ENCODE measurements around the gene EIF4E3. TPM values are rescaled to one million over a fixed set of nuclear protein-coding genes. Genes with fewer than 3 reads are reported as not detected.

The EIF4E3 gene
- total RNA-seq, 6 donors from 2014 or later: 7.3 to 40.2 (median 21.2) TPM

GRCh38 chr3:71662568-71662967 lies 62.6 kb downstream of the EIF4E3 start:
- DNase-seq: no peak
- no peak for TF ChIP-seq EP300 (IDR thresholded peaks at IDR 0.05)
- TF ChIP-seq POLR2AphosphoS5 (IDR thresholded peaks at IDR 0.05): no peak
- TF ChIP-seq CTCF (IDR thresholded peaks at IDR 0.05): no peak
- no peak for TF ChIP-seq POLR2A (IDR thresholded peaks at IDR 0.05)
- Histone ChIP-seq H3K27me3 (no peaks in the 10 kb centered on the region), H3K36me3 (no peaks in the 10 kb centered on the region), H3K4me3 (no peak overlapping the region), H3K27ac (no peak overlapping the region), H3K9me3 (no peaks in the 10 kb centered on the region), H3K4me1 (peaks cover 7 to 11% (median 10%) of the 10 kb centered on the region in 4 donors)
- ATAC-seq (ENCODE audit: low FRiP score in 2 of 2): no peak
- WGBS, 2 donors: 67 to 73% methylated on average over 3 of the region's 3 CpGs

- Histone ChIP-seq H3K4me3 (no peak overlapping the region), H3K4me1 (peaks cover 7 to 12% (median 11%) of the 10 kb centered on the region in 4 donors), H3K9me3 (no peaks in the 10 kb centered on the region), H3K36me3 (no peaks in the 10 kb centered on the region), H3K27me3 (no peaks in the 10 kb centered on the region), H3K27ac (no peak overlapping the region)
- no peak for TF ChIP-seq EP300 (IDR thresholded peaks at IDR 0.05)
- TF ChIP-seq CTCF (IDR thresholded peaks at IDR 0.05): no peak
- TF ChIP-seq POLR2AphosphoS5 (IDR thresholded peaks at IDR 0.05): no peak
- 84 to 90% methylated on average over 3 of the region's 3 CpGs for WGBS, 2 donors
- ATAC-seq (ENCODE audit: low FRiP score in 2 of 2) (no peak), DNase-seq (no peak)
Observed at GRCh38 chr3:71662056-71662455, 63.1 kb downstream of the EIF4E3 start.

- Histone ChIP-seq H3K9me3 (no peaks in the 10 kb centered on the region), H3K36me3 (no peaks in the 10 kb centered on the region), H3K4me1 (peaks cover 7 to 12% (median 11%) of the 10 kb centered on the region in 4 donors), H3K27me3 (no peaks in the 10 kb centered on the region), H3K27ac (no peak overlapping the region), H3K4me3 (no peak overlapping the region)
- TF ChIP-seq POLR2A (IDR thresholded peaks at IDR 0.05) (no peak), POLR2AphosphoS5 (IDR thresholded peaks at IDR 0.05) (no peak), EP300 (IDR thresholded peaks at IDR 0.05) (no peak)
- no peak for DNase-seq
- ATAC-seq (ENCODE audit: low FRiP score in 2 of 2): no peak
- WGBS, 2 donors: 85 to 91% methylated on average over 9 of the region's 9 CpGs
Observed at GRCh38 chr3:71659864-71660591, 65.2 kb downstream of the EIF4E3 start.

GRCh38 chr3:71657831-71658530 lies 67.2 kb downstream of the EIF4E3 start:
- no peak for TF ChIP-seq CTCF (IDR thresholded peaks at IDR 0.05)
- TF ChIP-seq EP300 (IDR thresholded peaks at IDR 0.05): peak in 3 of 4 donors; percentile 11 to 92 (median 16)
- no peak for TF ChIP-seq POLR2A (IDR thresholded peaks at IDR 0.05)
- peak in 1 of 2 donors; percentile 86 for TF ChIP-seq POLR2AphosphoS5 (IDR thresholded peaks at IDR 0.05)
- peak; percentile 46 to 88 for ATAC-seq (ENCODE audit: low FRiP score in 2 of 2)

GRCh38 chr3:71655061-71655460 lies 70.1 kb downstream of the EIF4E3 start:
- Histone ChIP-seq H3K36me3 (no peaks in the 10 kb centered on the region), H3K9me3 (no peaks in the 10 kb centered on the region), H3K27me3 (no peaks in the 10 kb centered on the region), H3K27ac (no peak overlapping the region), H3K4me1 (peaks cover 7 to 12% (median 11%) of the 10 kb centered on the region in 4 donors), H3K4me3 (no peak overlapping the region)
- ATAC-seq (ENCODE audit: low FRiP score in 2 of 2): no peak
- WGBS, 2 donors: 96 to 97% methylated on average over 8 of the region's 8 CpGs
- DNase-seq: no peak
- TF ChIP-seq POLR2A (IDR thresholded peaks at IDR 0.05) (no peak), EP300 (IDR thresholded peaks at IDR 0.05) (no peak), POLR2AphosphoS5 (IDR thresholded peaks at IDR 0.05) (no peak), CTCF (IDR thresholded peaks at IDR 0.05) (no peak)

More at GRCh38 chr3:71657831-71658530, 67.2 kb downstream of the EIF4E3 start:
- H3K27me3 ChIP-seq: no peaks in the 10 kb centered on the region
- H3K4me1 ChIP-seq: peaks cover 7 to 12% (median 11%) of the 10 kb centered on the region in 4 donors
- H3K9me3 ChIP-seq: no peaks in the 10 kb centered on the region
- 39 to 47% methylated on average over 12 of the region's 12 CpGs for WGBS, 2 donors
- peak in 1 of 2 donors; percentile 90 for DNase-seq
- no peaks in the 10 kb centered on the region for H3K36me3 ChIP-seq
- H3K4me3 ChIP-seq: no peak overlapping the region
- H3K27ac ChIP-seq: peak overlapping the region; percentile 25 to 76 (median 60)

All from upper lobe of left lung (tissue), 6 donors.